T-helper 2 cell treated with Interferon-gamma antibody and Interleukin-4, amounts not matched to agents 100 ng/mL and 5 ng/mL, for 36 hours (primary cell): ENCODE results near the gene LCA5L. TPM values are rescaled to one million over a fixed set of nuclear protein-coding genes. Genes with fewer than 3 reads are reported as not detected.
"Not testable (repeated sequence)": the region's sequence is repeated elsewhere in the genome, so short reads cannot be mapped to it uniquely, and the experiment has no call there.

Experiments
- intact Hi-C: fragments of 100-400 bp; cut with micrococcal nuclease; formaldehyde crosslinking; loops from one replicate; pipeline ENCODE4 v1.15.1; 2023
- total RNA-seq: library from RNA; stranded (reverse); gene quantifications from 2 replicates; pipeline ENCODE4 v1.2.3, GENCODE V29; 2022

LCA5L gene
- total RNA-seq, 1 donor from 2014 or later = not detected

DNA sequence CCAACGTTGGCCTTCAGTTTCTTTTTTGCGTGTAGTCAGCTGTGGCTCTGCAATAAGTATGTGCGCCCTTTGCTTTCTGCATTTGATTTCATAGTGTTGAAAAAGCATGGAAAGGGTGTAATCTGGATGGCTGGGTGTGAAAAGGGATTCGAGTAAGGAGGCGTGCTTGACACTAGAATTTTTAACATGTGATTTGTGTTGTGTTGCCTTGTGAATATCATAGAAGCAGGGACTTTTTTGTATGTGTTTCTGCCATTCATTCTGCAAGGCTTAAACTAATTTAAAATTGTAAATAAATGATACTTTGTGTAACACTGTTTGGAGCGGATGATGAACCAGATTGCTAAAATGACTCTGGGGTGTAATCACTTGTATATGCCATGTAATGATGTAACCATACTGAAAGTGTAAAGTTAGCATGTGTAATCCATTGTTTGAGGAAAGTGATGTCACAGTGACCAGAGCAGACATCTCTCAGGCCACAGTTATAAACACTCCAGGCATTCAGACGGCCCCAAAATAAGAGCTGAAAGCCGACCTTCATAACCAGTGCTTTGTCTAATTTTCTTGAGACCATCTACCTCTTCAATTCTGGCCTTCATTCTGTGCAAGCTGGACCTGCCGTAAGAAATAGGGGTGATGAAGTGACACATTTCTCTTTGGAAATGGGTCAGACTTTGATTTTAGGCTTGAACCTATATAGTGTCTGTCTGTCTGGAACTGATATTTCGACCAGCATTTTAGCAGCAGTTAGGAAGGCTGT, 6.8 kb upstream of the LCA5L start:
- intact Hi-C loops = no loop called here

- intact Hi-C loops = no loop called here
Observed at GRCh38 chr21:39451332-39452206, 6.0 kb upstream of the LCA5L start, which contains the start of gene SH3BGR. Gene SH3BGR, plus strand, starts transcription at chr21:39451970. Its CDS starts 127 bp downstream, at chr21:39452097.

- intact Hi-C loops = no loop called here
Observed at GRCh38 chr21:39447264-39447663, 1.7 kb upstream of the LCA5L start.

GRCh38 chr21:39444421-39445180, 977 bp downstream of the LCA5L start:
- intact Hi-C loops = loop anchor here (1.0 to 2.0 kb wide), 4 partner anchors 56 to 261 kb away; partner anchors contain the start of genes HMGN1 and PSMG1

GRCh38 chr21:39441502-39442475, 3.8 kb downstream of the LCA5L start:
- intact Hi-C loops = no loop called here

DNA sequence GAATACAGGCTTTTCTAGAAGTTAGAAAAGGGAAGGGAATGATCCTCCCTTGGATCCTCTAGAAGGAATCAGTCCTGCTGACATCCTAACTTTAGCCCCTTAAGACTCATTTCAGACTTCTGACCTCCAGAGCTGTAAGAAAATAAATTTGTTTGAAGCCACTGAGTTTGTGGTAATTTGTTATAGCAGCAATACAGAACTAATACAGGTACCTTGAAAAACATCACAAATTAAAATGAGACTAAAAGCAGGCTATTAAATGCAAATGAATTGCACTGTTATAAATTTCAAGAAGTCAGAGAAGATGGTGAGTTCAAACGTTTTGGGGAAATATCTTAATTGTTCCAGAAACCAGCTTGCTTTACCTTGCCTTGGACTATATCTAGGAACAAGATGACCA, 6.3 kb downstream of the LCA5L start:
- intact Hi-C loops = no loop called here

GRCh38 chr21:39434950-39435349, 10.6 kb downstream of the LCA5L start:
- intact Hi-C loops = no loop called here

GRCh38 chr21:39430954-39431353, 14.6 kb downstream of the LCA5L start:
- intact Hi-C loops = no loop called here

GRCh38 chr21:39430457-39430856, 15.1 kb downstream of the LCA5L start:
- intact Hi-C loops = no loop called here

DNA sequence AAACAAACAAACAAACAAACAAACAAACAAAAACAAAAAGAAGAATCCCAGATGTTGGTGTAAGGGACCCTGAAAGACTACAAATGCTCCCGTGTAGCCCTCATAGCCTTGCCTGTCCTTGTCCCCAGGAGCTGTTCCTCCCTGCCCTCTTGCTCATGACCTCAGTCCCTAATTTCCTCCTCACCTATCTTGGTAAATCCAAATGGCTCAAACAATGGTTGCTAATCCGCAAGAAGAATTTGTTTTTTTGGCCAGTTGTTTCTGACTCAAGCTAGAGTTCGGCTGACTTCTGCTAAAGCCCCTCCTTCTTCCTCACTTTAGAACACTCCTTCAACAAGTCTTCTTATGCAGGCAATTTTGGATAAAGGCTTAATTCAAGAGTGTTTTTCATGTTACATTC, 15.6 kb downstream of the LCA5L start:
- intact Hi-C loops = no loop called here

DNA sequence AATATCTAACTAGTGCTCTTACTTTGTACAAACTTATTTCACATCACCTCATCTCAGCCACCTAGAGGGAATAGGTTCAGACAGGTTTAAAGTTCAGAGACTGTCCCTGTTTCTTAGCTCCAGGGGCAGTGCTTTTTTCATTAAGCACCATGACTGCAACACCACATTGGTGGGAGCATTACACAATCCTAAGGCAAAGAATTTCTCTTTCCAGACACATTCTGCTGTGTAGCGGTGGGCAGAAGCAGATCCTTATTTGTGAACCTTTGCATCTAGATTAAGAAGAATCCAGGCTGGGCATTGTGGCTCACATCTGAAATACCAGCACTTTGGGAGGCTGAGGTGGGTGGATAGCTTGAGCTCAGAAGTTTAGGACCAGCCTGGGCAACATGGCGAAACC, 16.1 kb downstream of the LCA5L start:
- intact Hi-C loops = no loop called here

DNA sequence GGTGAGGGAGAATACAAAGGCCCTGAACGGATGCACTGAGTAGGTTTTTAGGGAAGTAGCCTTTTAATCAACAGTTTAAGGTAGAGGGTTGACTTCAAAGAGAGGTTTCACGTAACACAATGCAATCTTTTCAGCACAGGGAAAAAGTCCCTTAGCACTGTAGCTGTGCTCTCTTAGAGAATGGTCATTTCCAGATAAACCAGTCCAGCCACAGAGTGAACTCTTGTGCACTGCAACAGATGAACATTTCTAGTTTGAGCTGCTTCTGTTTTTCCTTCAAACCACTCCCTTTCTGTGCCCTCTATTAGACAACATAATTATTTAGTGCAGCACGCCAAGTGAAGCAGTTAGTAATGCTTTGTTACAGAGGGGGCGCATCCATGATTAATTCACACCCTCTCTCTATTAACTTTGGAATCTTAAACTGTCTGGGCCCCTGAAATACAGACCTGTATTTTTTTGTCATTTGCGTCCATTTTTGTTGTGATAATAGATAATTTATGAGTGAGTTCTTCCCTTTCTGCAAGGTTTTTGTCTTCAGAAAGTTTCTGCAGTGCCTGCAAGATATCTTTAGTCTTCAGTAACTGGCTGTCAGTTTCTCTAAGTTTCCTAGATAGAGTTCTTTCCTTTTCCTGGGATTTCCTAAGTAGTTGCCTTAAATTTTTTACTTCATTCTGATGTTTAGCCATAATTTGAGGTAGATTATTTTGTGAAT, 22.9 kb downstream of the LCA5L start:
- intact Hi-C loops = no loop called here

DNA sequence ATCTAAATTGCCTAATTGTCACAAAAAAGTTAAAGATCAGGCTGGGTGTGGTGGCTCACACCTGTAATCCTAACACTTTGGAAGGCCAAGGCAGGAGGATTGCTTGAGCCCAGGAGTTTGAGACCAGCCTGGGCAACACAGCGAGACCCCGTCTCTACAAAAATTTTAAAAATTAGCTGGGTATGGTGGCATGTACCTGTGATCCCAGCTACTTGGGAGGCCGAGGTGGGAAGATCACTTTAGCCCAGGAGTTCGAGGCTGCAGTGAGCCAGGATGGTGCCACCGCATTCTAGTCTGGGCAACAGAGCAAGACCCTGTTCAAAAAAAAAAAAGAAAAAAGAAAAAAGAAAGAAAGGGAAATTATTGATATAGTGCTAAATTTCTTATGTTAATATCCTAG, 26.4 kb downstream of the LCA5L start:
- intact Hi-C loops = not testable (repeated sequence)

DNA sequence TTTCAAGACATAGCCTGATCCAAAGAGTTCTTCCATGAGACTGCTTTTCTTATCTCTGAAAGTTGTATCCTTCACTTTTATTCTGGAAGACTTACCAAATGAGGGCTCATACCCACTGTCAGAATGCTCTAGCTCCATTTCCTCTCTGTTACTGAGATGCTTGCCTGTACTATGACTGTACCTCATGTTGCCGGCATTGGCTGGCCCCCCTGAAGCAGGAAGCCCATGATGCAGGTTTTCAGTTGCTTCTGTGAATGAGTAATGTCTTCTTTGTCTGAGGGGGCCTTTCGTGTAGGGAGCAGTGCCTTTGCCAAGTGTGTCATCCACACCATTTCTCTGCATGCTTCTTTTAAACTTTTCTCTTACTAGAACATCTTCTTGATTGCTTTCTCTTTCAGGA, 39.5 kb downstream of the LCA5L start:
- intact Hi-C loops = no loop called here

DNA sequence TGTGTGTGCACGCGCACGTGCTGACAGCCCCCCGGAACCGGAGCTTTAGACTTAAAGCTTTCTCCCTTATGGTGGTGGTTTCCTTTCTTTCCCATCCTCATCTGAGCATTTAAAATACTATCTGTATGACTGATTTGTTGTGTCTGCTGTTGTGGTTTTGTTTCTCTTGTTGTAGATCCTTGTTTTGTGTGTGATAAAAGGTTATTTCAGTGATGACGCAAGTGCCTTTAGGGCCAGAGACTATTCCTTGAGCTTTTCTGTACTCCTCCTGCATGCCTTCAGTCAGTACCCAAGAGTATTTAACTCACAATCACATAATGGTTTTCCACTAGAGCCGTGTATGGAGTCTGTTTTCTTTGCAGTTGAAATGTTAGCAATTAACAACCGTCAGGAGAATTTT, 45.4 kb downstream of the LCA5L start:
- intact Hi-C loops = no loop called here

DNA sequence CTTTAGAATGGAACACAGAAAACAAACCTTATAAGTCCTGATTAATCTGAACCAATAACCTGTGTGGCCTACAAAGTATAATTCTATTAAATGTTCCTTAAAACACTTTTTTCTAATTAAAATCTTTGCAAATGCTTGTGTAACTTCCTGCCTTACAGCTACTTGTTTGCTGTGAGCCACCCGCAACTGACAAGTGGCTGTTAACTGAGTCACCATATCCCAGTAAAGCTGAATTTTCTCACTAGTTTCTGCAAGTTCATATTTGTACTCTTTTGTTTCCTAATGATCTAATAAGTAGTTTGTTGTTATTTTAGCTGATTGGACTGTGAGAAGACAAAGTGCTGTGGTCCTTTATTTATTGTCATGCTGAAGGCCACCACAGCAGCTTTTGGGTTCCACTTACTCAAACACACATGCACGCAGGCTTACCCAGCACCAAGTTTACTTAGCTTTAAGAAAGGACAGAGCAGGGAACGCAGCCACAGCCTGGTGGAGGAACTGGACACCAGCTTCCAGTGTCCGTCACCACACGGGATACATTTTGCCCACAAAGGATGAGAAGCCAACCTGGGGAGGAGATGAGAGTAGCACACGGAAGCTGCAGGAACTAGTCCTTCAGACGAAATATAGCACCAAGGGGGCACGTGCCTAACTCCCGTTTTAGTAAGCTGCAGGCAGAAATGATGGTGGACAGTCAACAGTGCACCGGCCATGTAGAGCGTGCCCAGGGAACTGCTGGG, 47.8 kb downstream of the LCA5L start:
- intact Hi-C loops = no loop called here

- intact Hi-C loops = no loop called here
Observed at GRCh38 chr21:39392981-39393380, 52.6 kb downstream of the LCA5L start.

DNA sequence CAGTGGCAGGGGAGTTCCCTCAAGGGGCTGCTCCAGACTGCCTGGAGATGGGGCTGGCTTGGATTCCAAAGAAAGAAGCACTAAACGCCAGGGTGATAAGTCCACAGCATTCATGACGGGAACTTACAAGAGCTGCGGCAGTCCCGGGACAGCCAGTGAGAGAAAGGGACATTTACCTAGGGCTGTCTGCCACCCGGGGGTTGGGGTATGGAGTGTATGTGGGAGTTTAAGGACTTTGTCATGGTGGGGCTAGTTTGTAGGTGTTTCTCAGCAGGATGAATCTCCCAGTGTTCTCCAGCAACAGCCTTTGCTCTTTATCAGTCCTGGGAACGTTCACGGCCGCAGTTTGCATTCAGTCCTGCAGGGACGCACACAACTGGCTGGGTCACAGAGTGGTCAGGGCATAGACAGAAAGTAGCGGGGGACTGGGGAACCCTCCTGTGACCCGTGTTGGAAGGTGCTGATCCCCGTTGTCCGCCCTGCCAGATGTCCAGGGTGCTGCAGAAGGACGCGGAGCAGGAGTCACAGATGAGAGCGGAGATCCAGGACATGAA, 55.3 kb downstream of the LCA5L start:
- intact Hi-C loops = no loop called here

DNA sequence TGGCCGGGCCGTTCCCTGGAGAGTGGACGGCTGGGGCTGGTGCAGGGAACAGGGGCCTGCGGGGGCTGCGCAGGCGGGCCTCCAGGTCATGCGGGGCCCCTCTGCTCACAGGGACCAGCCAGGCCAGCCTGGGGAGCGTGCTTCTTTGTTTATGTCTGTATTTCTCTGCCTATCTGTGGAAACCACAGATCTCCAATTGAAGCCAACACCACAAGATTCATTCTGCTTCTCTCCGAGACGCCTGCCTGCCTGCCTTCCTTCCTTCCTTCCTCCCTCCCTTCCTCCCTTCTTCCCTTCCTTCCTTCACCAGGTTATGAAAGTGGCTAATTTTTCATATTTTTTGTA, 56.8 kb downstream of the LCA5L start:
- intact Hi-C loops = loop anchor here (1.0 kb wide), 4 partner anchors 8 to 75 kb away; partner anchors contain the start of genes BRWD1, HMGN1 and LCA5L
